Measurements from ENCODE around the gene AK9.

AK9 gene

DNA sequence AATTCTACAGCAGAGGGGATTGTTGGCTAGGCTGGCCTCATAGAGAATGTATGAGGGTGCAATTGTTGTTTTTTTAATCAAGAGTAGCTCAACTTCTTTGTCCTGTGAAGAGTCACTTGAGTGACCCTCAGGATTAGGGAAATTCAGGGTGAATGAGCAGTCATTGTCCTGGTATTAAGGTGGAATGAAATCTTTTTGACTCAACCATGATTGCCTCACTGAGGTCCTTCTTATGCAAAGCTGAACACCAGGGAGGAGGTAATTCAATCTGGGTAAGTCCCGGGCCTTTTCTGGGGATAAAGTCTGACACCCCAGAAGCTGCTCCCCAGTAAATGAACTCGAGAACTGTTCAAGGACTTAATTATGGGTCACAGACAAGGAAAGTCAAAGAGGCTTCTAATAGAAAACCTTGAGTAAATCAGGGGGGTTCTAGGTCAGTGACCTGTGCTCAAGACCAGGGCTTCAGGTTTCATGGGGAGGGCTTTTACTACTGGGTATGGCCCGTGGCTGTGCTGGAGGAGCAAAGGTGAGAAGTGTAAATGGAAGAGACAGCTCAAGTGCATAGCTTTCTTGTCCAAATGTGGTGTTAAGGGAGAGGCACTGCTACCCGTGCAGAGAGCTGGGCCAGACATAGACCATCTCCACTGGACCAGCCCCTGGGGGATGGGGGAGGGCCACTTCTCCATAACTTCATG is 182.7 kb downstream of the AK9 start:
- DNase-seq, result no peak

DNA sequence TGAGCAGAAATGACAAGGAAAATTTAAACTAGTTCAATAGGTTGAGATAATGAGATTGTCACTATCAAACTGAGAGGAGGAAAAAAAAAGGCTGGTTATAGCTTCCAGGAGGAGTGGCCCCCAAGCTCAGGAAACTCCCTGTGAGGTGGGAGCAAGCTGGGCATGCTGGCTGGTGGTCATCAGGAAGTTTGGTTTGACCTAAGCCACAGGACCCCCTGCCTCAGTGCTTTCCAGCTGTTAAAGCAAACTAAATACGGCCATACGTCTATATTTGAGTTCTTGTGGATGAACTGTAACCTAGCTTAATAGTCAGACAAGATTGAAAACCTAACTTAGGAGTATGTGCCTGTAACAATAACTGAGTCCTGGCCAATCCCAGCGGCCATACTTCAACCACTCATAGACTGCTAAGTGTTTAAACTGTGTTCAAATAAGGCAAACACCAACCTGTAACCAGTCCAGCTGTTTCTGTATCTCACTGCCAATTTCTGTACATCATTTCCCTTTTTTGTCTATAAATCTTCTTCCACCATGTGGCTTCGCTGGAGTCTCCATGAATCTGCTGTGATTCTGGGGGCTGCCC is 183.4 kb downstream of the AK9 start:
- DNase-seq, result no peak

- no peak for DNase-seq
Measured at GRCh38 chr6:109506841-109507240, 184.2 kb downstream of the AK9 start.

DNA sequence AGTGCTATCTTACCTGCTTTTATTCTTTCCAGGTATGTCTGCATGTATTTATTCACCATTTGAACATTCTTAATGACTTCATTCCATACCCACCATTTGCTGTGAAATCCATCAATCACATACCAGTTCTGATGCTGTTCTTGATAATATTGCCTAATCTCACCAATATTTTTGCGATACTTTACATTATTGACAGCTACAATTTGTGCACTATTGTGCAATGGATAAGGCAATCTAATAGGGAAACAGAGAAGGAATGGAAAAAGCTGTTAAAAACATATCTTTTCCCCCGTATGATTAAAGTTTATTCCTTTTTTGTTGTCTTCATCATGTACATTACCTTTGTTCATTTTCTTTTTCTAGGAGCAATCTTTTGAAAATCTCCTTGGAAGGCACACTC is 184.7 kb downstream of the AK9 start:
- no peak for DNase-seq

GRCh38 chr6:109503327-109504224 is 187.4 kb downstream of the AK9 start:
- no peak for DNase-seq

DNA sequence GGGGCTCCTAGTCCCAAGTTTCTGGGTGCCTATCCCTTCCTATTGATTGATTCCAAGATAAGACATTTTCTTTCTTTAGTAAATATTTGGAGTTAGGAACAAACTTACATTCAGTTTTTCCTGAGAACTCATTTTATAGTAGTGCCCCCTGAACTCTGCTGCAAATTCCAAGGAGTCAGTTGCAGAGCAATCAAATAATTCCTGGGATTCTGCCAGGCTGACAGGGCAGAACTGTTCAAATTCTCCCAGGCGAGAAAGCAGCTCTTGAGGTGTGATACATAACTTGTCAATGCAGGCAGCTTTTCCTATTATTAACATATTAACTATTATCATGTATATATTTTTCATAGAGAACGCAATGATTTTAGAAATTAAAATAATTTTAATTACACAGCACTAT is 192.1 kb downstream of the AK9 start:
- no peak for DNase-seq

GRCh38 chr6:109498052-109498451 is 192.9 kb downstream of the AK9 start:
- no peak for DNase-seq

DNA sequence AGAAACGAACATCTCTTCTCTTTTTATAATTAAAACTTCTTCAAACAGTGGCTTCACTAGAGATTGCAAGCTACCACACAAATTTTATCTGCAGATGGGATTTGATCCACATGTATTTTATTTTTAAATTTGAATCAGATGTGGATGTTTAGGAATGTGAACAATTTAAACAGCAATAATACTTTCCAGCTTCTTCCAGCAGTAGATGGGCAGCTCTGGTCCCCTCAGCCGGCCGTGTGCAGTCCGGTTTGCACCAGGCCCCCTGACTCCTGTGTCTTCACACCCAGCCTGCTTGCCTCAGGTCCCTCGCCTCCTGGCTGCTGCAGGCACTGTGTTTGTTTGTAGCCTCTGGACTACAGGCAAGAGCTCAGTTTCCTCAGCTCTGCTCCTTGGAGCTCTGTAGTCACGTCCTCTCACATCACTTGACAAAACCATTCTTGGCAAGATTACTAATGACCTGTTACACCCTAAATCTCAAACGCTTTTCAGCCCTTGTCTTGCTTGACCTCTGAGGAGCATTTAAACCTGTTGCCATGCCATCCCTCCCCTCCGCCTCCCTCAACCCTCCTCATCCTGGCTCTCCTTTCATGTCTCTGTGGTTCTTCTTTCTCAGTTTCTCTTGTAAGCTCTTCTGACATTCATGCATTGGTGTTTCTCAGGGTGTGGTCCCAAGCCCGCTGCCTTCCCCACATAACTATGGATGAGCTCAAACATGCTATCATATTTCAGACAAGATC is 194.8 kb downstream of the AK9 start:
- no peak for DNase-seq

GRCh38 chr6:109493865-109494264 is 197.1 kb downstream of the AK9 start:
- DNase-seq, result no peak

DNA sequence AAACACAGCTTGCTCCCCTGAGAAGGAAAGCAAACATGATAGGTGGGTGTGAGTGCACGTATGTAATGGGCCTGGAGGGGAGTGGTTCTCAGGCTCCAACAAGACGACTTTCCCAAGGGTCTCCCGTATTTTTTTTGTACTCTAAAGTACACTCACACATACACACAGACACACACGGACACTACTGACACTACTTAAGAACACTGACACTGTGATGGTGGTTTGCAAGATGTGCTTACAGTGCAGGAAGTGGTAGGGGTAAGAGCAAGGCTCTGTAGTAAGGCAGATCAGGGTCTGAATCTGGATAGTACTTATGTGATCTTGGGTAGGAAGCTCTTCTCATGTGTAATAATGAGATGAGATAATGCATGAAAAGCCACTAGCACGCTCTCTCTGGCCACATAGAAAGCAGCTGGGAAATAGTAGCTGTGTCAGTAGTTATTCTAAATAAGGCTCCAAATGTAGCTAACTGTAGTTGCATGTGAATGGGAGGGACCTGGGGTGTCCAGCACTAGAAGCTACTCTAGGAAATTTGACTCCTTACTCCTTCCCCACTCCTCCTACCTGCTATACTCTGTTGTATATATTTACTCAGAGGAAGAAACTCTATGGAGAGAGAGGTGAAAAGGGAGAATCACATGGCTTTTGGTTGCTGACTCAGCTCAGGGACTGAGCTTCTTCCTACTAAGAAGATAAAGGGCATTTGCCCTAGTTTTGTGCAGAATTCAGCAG is 199.6 kb downstream of the AK9 start:
- DNase-seq, result no peak

- DNase-seq, result no peak
Measured at GRCh38 chr6:109490713-109491112, 200.3 kb downstream of the AK9 start.

- DNase-seq, result no peak
Measured at GRCh38 chr6:109488001-109488400, 203.0 kb downstream of the AK9 start.

- no peak for DNase-seq
Measured at GRCh38 chr6:109486068-109486467, 204.9 kb downstream of the AK9 start.

DNA sequence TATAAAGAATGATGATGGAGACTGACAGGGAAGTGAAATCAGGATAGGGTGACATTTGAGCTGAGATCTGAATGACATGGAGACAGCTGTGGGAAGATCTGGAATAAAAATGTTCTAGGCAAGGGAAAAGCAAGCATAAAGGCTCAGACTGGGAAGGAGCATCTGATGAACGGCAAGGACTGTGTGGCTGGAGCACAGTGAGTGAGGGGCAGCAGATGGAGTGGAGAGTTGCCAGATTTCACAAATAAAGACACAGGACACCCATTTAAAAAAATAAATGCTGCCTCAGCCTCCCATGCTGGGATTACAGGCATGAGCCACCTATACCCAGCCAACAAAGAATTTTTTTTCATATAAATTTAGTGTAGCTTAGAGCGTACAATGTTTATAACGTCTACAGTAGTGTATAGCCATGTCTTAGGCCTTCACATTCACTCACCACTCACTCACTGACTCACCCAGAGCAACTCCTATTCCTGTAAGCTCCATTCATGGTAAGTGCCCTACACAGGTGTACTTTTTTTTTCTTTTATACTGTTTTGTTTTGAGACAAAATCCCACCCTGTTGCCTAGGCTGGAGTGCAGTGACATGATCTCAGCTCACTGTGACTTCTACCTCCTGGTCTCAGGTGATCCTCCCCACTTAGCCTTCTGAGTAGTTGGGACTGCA is 205.6 kb downstream of the AK9 start:
- no peak for DNase-seq

DNA sequence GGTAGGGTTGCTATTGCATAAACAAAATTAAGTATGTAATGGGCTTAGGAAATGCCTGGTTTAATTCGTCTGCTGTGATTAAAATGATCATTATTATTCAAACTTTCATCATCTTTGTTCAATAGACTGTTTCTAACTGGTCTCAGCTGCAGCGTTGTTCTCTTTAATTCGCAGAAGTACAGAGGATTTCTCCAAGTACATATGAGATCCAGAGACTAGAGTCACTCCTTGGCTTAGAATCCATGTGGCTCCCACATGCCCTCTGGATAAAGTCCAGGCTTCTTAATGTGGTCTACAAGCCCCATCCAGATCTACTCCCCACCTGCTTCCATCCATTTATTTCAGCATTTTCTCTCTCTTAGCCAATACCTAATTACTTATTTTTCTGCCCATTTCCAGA is 206.9 kb downstream of the AK9 start:
- DNase-seq, result no peak

- DNase-seq, result no peak
Measured at GRCh38 chr6:109483735-109484057, 207.3 kb downstream of the AK9 start.

DNA sequence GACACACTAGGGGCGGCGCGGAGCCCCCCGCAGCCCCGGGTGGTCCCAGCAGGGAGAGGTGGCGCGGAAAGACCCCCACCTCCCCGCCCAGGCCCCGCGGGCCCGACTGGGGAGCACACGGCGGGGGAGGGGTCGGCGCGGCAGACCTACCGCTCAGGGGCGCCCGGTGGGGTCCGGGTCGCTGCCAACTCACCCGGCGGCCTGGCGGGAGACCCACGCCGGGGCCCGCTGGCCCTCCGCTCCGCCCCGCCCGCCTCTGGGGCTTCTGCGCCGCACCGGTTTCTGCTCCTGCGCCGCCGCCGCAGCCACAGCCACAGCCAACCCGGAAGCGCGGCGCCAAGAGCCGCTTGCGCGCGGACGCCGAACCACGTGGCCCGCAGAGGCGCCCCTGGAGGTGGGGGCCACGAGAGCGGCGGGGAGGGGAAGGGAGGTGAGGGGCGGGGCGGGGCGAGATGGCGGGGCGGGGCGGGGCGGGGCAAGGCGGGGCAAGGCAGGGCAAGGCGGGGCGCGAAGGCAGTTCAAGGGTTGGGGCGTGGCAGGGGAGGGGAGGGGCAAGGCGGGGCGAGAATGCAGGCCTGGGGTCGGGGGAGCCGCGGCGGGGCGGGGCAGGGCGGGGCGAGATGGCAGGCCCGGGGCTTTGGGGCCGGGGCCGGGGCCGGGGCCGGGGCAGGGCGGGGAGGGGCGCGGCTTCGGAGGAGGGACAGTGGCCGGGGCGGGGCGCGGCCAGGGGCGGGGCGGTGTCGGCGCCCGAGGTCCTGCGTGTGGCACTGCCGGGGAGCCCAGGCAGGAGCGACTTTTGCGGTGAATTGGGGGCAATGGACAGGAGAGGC is 207.9 kb downstream of the AK9 start, which contains the start of gene ZBTB24:
TSS of gene ZBTB24 (minus strand) at position 315 of the 830 bp plus-strand sequence. CDS start 1,193 bp downstream, outside the sequence.
- peak; percentile 49 to 94 for DNase-seq

- no peak for DNase-seq
Measured at GRCh38 chr6:109480993-109481480, 210.0 kb downstream of the AK9 start.

- no peak for DNase-seq
Measured at GRCh38 chr6:109478841-109479624, 212.0 kb downstream of the AK9 start.

DNA sequence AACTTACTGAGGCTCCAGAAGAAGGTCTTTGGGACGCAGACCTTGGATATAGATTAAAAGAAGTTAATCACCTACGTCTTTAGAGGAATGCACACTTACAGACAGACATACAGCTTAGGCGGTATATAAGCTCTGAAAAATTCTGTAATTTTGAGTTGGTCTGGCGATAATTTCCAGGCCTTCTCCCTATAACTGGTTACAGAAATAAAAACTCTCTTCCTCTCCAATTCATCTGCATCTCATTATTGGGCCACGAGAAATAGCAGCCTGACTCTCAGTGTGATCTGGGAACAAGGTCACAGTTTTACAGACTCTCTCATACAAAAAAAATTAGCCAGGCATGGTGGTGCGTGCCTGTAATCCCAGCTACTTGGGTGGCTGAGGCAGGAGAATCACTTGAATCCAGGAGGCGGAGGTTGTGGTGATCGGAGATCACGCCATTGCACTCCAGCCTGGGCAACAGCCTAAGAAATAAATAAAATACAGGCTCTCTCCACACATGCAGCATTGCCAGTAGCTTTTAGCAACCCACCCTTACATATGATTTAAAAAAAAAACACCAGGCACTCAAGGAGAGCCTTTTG is 212.7 kb downstream of the AK9 start:
- DNase-seq, result no peak
